SK-N-MC (cell line): Measurements from ENCODE around the gene MARCHF10.

Experiments used
- EZH2 ChIP-seq: fragments of 200-600 bp; sonication (generic); IDR thresholded peaks from one replicate; pipeline ENCODE4 v1.6.1; 2017; ENCODE audit warnings: antibody characterized with exemption
- FOXP2 ChIP-seq: optimal IDR thresholded peaks from 2 replicates; pipeline ENCODE3; 2011; ENCODE audit warnings: mild to moderate bottlenecking, moderate library complexity; ENCODE audit not compliant: insufficient read depth; ENCODE audit errors: extremely low read length, control extremely low read depth
- POLR2AphosphoS5 ChIP-seq: IDR thresholded peaks from 2 replicates; pipeline ENCODE4 v1.6.1; 2012; ENCODE audit warnings: mild to moderate bottlenecking, low read depth, low read length, borderline replicate concordance

GRCh38 chr17:62723842-62724241, 84.3 kb downstream of the MARCHF10 start:
- TF ChIP-seq EZH2 (no peak), POLR2AphosphoS5 (no peak), FOXP2 (no peak)
